Stimulated activated CD8-positive, alpha-beta memory T cell treated with anti-CD3 and anti-CD28 coated beads, Interleukin-2, amount 100 ng/mL, for 1 hour (primary cell): Measurements from ENCODE around the gene ZMYM1.
"Not testable (repeated sequence)": the region's sequence is repeated elsewhere in the genome, so short reads cannot be mapped to it uniquely, and the experiment has no call there.

Experiments
- DNase-seq, 2 donors: peaks; one replicate each; pipeline ENCODE4 v3.0.0-alpha.2; 2020; ENCODE audit warnings: low read depth in 2 of 2

ZMYM1 gene

DNA sequence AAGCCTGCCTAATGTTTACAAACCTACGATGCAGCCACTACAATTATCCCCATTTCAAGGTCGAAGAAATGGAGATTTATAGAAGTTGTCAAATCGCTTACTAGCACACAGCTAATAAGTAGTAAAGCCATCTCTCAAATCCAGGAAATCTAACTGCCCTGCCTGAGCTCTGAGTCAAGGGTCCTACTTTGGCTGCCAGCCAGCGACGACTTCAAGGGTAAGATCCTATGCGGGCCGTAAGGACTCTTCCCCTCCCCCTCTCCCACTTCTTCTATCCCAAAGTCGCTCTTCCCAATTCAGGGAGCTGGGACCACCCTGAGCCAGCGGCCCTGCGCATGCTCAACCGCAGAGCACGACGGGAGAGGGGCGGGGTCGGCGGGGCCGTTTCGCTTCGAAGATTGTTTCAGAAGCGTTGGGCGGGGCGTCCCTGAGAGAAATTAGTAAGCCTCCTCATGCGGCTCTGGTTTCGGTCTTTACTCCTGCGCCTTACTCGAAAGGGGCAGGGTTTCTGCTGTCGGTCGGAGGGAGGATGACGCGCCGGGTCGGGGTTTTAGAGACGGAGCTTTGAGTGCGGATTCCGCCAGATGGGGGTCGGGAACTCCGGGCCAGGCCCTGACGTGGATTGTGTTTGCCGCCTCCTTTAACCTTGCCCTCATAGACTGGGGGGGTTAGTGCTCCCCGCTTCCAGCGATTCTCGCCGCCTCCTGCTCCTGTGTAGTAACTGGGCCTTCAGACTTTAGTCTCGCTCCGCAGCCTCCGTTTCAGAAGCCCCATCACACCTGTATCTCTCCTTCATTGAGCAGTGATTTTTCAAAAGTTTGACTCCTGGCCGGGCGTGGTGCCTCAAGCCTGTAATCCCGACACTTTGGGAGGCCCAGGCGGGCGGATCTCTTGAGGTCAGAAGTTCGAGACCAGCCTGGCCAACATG is at the start of gene ZMYM1:
Gene ZMYM1 (plus strand): TSS at position 383 of the 928 bp plus-strand sequence. CDS start 14,603 bp downstream, outside the sequence.
- DNase-seq = peak; percentile 70 to 73

DNA sequence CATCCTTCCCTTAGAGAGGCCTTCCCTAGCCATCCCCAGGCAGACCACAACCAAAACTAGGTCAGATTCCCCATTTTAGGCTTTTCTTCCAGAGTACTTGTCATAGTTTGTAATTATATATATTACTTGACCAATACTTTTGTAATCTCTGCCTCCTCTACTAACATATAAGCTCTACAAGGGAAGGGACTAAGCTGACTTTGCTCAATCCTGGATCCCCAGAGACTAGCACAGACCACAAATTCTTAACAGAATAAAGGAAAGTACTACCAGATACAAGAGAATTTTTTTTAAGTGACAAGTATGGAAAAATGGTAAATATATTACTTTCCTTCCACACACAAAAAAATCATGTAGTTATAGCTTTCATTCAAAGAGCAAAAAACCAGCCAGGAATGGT is 49.4 kb upstream of the ZMYM1 start:
- no peak for DNase-seq

DNA sequence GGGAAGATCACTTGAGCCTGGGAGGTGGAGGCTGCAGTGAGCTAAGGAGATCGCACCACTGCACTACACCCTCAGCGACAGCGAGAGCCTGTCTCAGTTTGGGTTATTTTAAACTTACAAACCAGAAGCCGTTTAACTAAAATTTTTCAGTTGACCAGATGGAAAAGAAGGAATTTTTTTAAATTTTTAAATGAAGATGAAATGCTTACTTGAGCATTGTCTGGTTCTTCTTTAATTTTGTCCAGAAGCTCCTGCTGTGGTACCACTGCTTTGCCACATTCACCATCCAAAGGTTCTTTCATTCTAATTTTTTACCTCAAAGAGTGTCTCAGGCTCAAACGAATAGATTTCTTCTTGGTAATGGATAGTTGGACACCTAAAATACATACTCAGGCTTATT is 48.8 kb upstream of the ZMYM1 start:
- DNase-seq = no peak

- peak; percentile 2 to 8 for DNase-seq
These were observed 48.3 kb upstream of the ZMYM1 start for GRCh38 chr1:35030756-35031446.

DNA sequence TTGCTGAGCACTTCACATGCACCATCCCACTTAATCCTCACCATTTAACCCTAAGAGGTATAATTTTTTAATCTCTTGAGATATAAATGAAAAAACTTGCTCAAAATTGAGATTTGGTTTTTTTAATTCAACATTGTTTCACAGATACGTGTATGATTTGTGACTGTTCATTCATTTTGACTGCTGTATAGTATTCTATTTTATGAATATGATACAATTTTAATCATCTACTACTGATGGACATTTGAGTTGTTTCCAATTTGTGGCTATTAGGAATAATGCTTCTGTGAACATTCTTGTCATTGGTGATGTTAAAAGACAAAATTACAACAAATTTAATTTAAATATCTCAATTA is 46.8 kb upstream of the ZMYM1 start:
- no peak for DNase-seq

- no peak for DNase-seq
These were observed 45.8 kb upstream of the ZMYM1 start for GRCh38 chr1:35033346-35033745.

GRCh38 chr1:35036621-35037020 is 42.6 kb upstream of the ZMYM1 start:
- no peak for DNase-seq

- DNase-seq = no peak
These were observed 42.0 kb upstream of the ZMYM1 start for GRCh38 chr1:35037206-35037605.

- no peak for DNase-seq
These were observed 40.5 kb upstream of the ZMYM1 start for GRCh38 chr1:35038723-35039122.

GRCh38 chr1:35043498-35043897 is 35.7 kb upstream of the ZMYM1 start:
- DNase-seq = no peak

DNA sequence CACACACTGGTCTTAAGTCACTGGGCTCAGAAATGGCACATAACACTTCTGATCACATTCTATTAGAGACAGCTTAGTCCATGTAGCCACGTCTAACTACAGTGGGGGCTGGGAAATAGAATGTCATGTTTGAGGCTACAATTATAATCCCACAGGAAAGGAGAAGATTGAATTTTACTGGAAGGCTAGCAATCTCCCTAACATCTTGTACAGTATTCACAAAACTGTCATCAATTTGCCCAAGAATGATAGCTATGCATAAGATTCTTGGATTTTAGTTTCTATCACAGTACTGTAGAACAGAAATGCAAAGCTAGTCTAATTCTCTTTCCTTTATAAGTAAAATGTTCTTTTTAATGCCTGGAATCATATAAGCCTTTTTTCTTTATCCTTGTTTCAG is 34.8 kb upstream of the ZMYM1 start:
- DNase-seq = no peak

DNA sequence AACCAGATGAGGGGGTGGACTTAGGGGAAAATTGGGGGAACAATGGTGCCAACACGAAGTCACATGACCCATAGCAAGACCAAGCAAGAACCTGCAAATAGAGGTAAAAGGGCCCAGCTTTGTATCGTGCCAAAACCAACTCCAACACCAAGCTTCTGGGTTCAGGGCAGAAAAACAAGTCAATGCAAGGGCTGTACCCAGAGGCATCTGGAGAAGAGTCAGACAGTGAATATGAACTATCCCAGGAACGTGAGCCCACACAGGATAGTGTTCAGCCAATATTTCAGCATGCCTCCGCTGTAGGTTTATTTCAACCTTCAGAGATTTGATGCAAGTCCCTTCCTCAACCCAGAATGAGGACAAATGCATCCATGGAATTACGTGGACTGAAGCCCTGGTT is 32.5 kb upstream of the ZMYM1 start:
- DNase-seq = no peak

- DNase-seq = no peak
These were observed 31.9 kb upstream of the ZMYM1 start for GRCh38 chr1:35047188-35047858.

GRCh38 chr1:35049116-35049515 is 30.1 kb upstream of the ZMYM1 start:
- no peak for DNase-seq

- DNase-seq = no peak
These were observed 25.8 kb upstream of the ZMYM1 start for GRCh38 chr1:35053433-35053832.

DNA sequence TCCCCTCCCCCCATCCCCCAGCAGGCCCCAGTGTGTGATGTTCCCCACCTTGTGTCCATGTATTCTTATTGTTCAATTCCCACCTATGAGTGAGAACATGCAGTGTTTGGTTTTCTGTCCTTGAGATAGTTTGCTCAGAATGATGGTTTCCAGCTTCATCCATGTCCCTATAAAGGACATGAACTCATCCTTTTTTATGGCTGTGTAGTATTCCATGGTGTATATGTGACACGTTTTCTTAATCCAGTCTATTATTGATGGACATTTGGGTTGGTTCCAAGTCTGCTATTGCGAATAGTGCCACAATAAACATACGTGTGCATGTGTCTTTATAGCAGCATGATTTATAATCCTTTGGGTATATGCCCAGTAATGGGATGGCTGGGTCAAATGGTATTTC is 24.9 kb upstream of the ZMYM1 start:
- DNase-seq = not testable (repeated sequence)

DNA sequence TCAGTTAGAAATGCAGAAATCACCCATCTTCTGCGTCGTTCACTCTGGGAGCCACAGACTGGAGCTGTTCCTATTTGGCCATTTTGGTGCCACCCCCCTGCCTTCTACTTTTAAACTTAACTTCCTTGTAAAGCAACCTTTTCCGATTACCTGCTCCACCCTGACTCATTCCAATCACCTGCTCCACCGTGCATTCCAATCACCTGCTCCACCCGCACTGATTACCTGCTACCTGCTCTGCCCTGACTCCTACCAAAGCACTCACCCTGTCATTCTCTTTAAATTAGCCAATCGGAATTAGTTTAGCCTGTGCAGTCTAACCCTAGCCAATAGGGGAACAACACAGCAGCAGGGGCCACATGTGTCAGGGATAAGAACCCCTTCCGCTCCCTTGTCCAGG is 20.9 kb upstream of the ZMYM1 start:
- DNase-seq = not testable (repeated sequence)

GRCh38 chr1:35058988-35059387 is 20.2 kb upstream of the ZMYM1 start:
- DNase-seq = no peak

GRCh38 chr1:35062518-35063196 is 16.5 kb upstream of the ZMYM1 start:
- no peak for DNase-seq

- DNase-seq = no peak
These were observed 14.9 kb upstream of the ZMYM1 start for GRCh38 chr1:35064265-35064664.

DNA sequence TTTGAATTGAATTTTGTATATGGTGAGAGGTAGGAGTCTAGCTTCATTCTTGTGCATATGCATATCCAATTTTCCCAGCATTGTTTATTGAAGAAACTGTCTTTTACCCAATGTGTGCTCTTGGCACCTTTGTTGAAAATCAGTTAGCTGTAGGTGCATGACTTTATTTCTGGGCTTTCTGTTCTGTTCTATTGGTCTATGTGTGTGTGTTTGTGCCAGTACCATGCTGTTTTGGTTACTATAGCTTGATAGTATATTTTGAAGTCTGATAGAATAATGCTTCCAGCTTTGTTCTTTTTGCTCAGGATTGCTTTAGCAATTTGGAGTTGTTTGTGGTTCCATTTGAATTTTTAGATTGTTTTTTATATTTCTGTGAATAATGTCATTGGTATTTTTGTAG is 9.4 kb upstream of the ZMYM1 start:
- DNase-seq = no peak

DNA sequence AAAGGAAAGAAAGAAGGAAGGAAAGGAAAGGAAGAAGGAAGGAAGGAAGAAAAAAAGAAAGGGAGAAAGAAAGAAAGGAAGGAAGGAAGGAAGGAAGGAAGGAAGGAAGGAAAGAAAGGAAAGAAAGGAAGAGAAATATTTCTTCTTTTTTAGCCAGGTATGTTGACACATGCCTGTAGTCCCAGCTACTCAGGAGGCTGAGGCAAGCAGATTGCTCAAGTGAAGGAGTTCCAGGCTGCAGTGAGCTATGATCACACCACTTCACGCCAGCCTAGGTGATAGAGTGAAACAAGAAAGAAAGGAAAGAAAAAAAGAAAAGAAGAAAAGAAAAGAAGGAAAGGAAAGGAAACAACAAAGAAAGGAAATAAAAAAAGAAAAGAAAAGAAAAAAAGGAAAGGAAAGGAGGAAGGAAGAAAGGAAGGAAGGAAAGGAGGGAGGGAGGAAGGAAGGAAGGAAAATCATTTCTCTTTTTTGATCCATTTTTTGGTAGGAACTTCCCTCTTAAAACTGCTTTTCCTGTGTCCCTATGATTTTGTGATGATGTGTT is 5.8 kb upstream of the ZMYM1 start:
- no peak for DNase-seq
